ENCODE results near the gene STXBP6.
"Not testable (repeated sequence)": the region's sequence is repeated elsewhere in the genome, so short reads cannot be mapped to it uniquely, and the experiment has no call there.

DNA sequence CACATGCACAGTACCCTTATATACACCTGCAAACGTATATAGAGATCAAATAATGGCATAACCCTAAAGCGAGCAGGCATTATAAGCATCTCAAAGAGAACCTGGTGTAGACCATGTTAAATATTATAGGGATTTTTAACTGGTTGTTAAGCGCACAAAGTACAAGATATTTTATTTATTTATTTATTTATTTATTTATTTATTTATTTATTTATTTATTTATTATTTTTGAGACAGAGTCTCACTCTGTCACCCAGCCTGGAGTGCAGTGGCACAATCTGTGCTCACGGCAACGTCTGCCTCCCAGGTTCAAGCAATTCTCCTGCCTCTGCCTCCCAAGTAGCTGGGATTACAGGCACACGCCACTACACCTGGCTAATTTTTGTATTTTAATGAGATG is 87.8 kb downstream of the STXBP6 start:
- not testable (repeated sequence) for TF ChIP-seq ZFP3 (CRISPR knock-in tag; IDR thresholded peaks at IDR 0.05); ARNTL (CRISPR knock-in tag; IDR thresholded peaks at IDR 0.05; ENCODE audit: borderline replicate concordance, low read depth); GLIS3 (CRISPR knock-in tag; IDR thresholded peaks at IDR 0.05); ZFP30 (CRISPR knock-in tag; IDR thresholded peaks at IDR 0.05); ISL1 (CRISPR knock-in tag; IDR thresholded peaks at IDR 0.05)
- TF ChIP-seq, protein P1, sequence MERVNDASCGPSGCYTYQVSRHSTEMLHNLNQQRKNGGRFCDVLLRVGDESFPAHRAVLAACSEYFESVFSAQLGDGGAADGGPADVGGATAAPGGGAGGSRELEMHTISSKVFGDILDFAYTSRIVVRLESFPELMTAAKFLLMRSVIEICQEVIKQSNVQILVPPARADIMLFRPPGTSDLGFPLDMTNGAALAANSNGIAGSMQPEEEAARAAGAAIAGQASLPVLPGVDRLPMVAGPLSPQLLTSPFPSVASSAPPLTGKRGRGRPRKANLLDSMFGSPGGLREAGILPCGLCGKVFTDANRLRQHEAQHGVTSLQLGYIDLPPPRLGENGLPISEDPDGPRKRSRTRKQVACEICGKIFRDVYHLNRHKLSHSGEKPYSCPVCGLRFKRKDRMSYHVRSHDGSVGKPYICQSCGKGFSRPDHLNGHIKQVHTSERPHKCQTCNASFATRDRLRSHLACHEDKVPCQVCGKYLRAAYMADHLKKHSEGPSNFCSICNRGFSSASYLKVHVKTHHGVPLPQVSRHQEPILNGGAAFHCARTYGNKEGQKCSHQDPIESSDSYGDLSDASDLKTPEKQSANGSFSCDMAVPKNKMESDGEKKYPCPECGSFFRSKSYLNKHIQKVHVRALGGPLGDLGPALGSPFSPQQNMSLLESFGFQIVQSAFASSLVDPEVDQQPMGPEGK (CRISPR knock-in tag; IDR thresholded peaks at IDR 0.05; ENCODE audit: borderline replicate concordance) = not testable (repeated sequence)
